Tibial artery (tissue), 4 donors: ENCODE data around the gene TMEM59.

Source experiments
- DNase-seq, 2 donors: peaks; one replicate each; pipeline ENCODE4 v3.0.0-alpha.2; 2019
- H3K27ac ChIP-seq, 2 donors: fragments of 200-600 bp; sonication (generic) in 1 of 2; 1 replicate in 1 of 2; 2 replicates in 1 of 2; pipeline ENCODE4 v1.5.1; 2018 to 2019; ENCODE audit warnings: mild to moderate bottlenecking in 1 of 2
- H3K27me3 ChIP-seq, 2 donors: fragments of 200-600 bp; sonication (generic) in 1 of 2; one replicate each; pipeline versions ENCODE4 v1.5.1 to v1.6.0; 2016 to 2019
- H3K36me3 ChIP-seq, 3 donors: fragments of 200-600 bp; sonication (generic) in 2 of 3; one replicate each; pipeline ENCODE4 v1.5.1; 2016 to 2019; ENCODE audit warnings: mild to moderate bottlenecking in 2 of 3
- H3K4me1 ChIP-seq, 4 donors: fragments of 200-600 bp; sonication (generic) in 2 of 4; 1 replicate in 3 of 4; 2 replicates in 1 of 4; pipeline ENCODE4 v1.5.1; 2016 to 2019
- H3K4me3 ChIP-seq, 2 donors: fragments of 200-600 bp; sonication (generic) in 1 of 2; 1 replicate in 1 of 2; 2 replicates in 1 of 2; pipeline ENCODE4 v1.5.1; 2018 to 2019; ENCODE audit warnings: mild to moderate bottlenecking in 2 of 2
- H3K9me3 ChIP-seq, 3 donors: fragments of 200-600 bp; sonication (generic) in 1 of 3; one replicate each; pipeline ENCODE4 v1.5.1; 2016 to 2019
- CTCF ChIP-seq, 2 experiments: fragments of 200-600 bp in 1 of 2; fragments of 450-650 bp in 1 of 2; IDR thresholded peaks; one replicate each; pipeline ENCODE4 v1.5.1; 2017 to 2019; ENCODE audit warnings: antibody characterized with exemption in 2 of 2, mild to moderate bottlenecking in 1 of 2, moderate library complexity in 1 of 2
- intact Hi-C: fragments of 100-400 bp; cut with DNase I; formaldehyde crosslinking; loops from one replicate; pipeline ENCODE4 v1.15.0; 2023; ENCODE audit warnings: low total_unique reads

Gene TMEM59

GRCh38 chr1:53986458-53986857 is 66.5 kb downstream of the TMEM59 start:
- DNase-seq = no peak
- no peak overlapping the region for H3K27ac ChIP-seq
- no peak for TF ChIP-seq CTCF (IDR thresholded peaks at IDR 0.05)
- intact Hi-C loops = no loop called here
- H3K4me3 ChIP-seq = no peak overlapping the region
- H3K9me3 ChIP-seq = no peaks in the 10 kb centered on the region
- no peaks in the 10 kb centered on the region for H3K27me3 ChIP-seq
- peaks cover 0 to 13% (median 4%) of the 10 kb centered on the region in 4 donors for H3K4me1 ChIP-seq
- no peaks in the 10 kb centered on the region for H3K36me3 ChIP-seq

- Histone ChIP-seq H3K36me3 (no peaks in the 10 kb centered on the region), H3K27ac (no peak overlapping the region), H3K4me1 (peaks cover 0 to 13% (median 4%) of the 10 kb centered on the region in 4 donors), H3K27me3 (no peaks in the 10 kb centered on the region), H3K9me3 (no peaks in the 10 kb centered on the region), H3K4me3 (no peak overlapping the region)
- DNase-seq = no peak
- intact Hi-C loops = no loop called here
- no peak for TF ChIP-seq CTCF (IDR thresholded peaks at IDR 0.05)
These were observed 68.3 kb downstream of the TMEM59 start for GRCh38 chr1:53984726-53985125.

- peaks cover 0 to 13% (median 4%) of the 10 kb centered on the region in 4 donors for H3K4me1 ChIP-seq
- no peaks in the 10 kb centered on the region for H3K9me3 ChIP-seq
- intact Hi-C loops = no loop called here
- TF ChIP-seq CTCF (IDR thresholded peaks at IDR 0.05) = no peak
- no peaks in the 10 kb centered on the region for H3K36me3 ChIP-seq
- peak overlapping the region; percentile 31 to 35 for H3K4me3 ChIP-seq
- no peaks in the 10 kb centered on the region for H3K27me3 ChIP-seq
- peak overlapping the region in 1 of 2 donors; percentile 66 for H3K27ac ChIP-seq
- DNase-seq = no peak
These were observed 70.3 kb downstream of the TMEM59 start for GRCh38 chr1:53982763-53983104.

GRCh38 chr1:53982034-53982762 is 70.8 kb downstream of the TMEM59 start:
- no peaks in the 10 kb centered on the region for H3K36me3 ChIP-seq
- DNase-seq = no peak
- TF ChIP-seq CTCF (IDR thresholded peaks at IDR 0.05) = no peak
- H3K4me3 ChIP-seq = peak overlapping the region; percentile 31 to 35
- peak overlapping the region in 1 of 2 donors; percentile 66 for H3K27ac ChIP-seq
- H3K9me3 ChIP-seq = no peaks in the 10 kb centered on the region
- peaks cover 0 to 13% (median 4%) of the 10 kb centered on the region in 4 donors for H3K4me1 ChIP-seq
- intact Hi-C loops = no loop called here
- H3K27me3 ChIP-seq = no peaks in the 10 kb centered on the region

- H3K27me3 ChIP-seq = no peaks in the 10 kb centered on the region
- H3K27ac ChIP-seq = peak overlapping the region in 1 of 2 donors; percentile 2
- H3K9me3 ChIP-seq = no peaks in the 10 kb centered on the region
- intact Hi-C loops = no loop called here
- TF ChIP-seq CTCF (IDR thresholded peaks at IDR 0.05) = no peak
- H3K4me1 ChIP-seq = peaks cover 0 to 13% (median 4%) of the 10 kb centered on the region in 4 donors
- no peak overlapping the region for H3K4me3 ChIP-seq
- no peaks in the 10 kb centered on the region for H3K36me3 ChIP-seq
- no peak for DNase-seq
These were observed 71.8 kb downstream of the TMEM59 start for GRCh38 chr1:53981220-53981619.
